NB4 (cell line): ENCODE results near the gene BICRAL.

Source experiments
- DNase-seq: peaks from one replicate; pipeline ENCODE4 v3.0.0; 2010; ENCODE audit warnings: low read depth
- H3K4me3 ChIP-seq: one replicate; pipeline ENCODE4 v1.5.1; 2011; ENCODE audit warnings: mild to moderate bottlenecking, low read depth, low read length, moderate library complexity
- MYC ChIP-seq: IDR thresholded peaks from 2 replicates; pipeline ENCODE4 v1.6.1; 2011; ENCODE audit warnings: low read depth, low read length
- POLR2A ChIP-seq: IDR thresholded peaks from 2 replicates; pipeline ENCODE4 v1.6.1; 2011; ENCODE audit warnings: mild to moderate bottlenecking; ENCODE audit not compliant: insufficient read length; ENCODE audit errors: extremely low read depth
- TF ChIP-seq, protein P1 (sequence below): IDR thresholded peaks from 2 replicates; pipeline ENCODE4 v1.6.1; 2011; ENCODE audit warnings: low read depth, low read length
- TF ChIP-seq, protein P2 (sequence below): IDR thresholded peaks from one replicate; pipeline ENCODE4 v1.5.1; 2012; ENCODE audit warnings: low read depth, low read length

Gene BICRAL

DNA sequence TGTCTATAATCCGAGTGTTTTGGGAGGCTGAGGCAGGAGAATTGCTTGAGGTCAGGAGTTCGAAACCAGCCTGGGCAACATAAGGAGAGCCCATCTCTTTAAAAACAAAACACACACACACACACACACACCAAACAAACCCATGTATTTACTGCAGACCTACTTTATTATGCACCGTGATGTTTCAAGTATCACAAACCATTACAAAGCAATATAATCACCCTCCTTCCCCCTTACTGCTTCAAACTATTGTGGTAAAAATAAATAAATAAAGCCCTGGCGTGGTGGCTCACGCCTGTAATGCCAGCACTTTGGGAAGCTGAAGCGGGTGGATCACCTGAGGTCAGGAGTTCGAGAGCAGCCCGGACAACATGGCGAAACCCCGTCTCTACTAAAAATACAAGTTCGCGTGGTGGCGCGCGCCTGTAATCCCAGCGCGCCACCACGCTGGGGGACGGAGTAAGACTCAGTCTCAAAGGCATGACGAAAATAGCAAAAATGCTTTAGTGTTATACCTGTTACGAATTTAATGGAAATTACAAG, 37.4 kb upstream of the BICRAL start:
- TF ChIP-seq, protein P1, sequence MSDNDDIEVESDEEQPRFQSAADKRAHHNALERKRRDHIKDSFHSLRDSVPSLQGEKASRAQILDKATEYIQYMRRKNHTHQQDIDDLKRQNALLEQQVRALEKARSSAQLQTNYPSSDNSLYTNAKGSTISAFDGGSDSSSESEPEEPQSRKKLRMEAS: no peak
- TF ChIP-seq MYC: no peak
- TF ChIP-seq, protein P2, sequence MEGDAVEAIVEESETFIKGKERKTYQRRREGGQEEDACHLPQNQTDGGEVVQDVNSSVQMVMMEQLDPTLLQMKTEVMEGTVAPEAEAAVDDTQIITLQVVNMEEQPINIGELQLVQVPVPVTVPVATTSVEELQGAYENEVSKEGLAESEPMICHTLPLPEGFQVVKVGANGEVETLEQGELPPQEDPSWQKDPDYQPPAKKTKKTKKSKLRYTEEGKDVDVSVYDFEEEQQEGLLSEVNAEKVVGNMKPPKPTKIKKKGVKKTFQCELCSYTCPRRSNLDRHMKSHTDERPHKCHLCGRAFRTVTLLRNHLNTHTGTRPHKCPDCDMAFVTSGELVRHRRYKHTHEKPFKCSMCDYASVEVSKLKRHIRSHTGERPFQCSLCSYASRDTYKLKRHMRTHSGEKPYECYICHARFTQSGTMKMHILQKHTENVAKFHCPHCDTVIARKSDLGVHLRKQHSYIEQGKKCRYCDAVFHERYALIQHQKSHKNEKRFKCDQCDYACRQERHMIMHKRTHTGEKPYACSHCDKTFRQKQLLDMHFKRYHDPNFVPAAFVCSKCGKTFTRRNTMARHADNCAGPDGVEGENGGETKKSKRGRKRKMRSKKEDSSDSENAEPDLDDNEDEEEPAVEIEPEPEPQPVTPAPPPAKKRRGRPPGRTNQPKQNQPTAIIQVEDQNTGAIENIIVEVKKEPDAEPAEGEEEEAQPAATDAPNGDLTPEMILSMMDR: no peak

DNA sequence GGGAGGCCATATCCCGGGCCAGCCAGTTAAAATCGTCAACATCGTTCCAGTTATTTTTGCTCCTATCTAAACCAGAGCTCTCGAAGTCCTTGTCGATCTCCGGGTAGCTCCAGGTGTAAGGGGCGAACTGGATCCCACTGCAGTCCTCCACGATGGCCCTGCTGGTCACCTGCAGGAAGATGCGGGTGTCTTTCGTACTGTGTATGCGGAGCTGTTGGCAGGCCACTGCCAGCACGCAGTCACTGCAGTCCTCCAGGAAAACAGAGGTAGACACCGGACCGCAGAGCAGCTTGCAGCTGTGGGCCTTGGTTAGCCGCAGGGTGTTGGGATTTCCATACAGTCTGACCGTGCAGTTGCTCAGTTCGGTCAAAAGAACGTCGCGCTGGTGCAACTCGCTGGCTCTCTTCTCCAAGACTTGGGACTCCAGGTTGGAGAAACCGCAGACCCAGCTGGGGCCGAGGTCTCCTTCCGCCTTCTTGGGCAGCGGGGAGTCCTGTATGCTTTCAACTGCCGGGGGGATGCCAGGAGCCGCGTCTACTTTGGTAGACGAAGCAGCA, 36.7 kb upstream of the BICRAL start:
- H3K4me3 ChIP-seq: peak overlapping the region; percentile 99
- TF ChIP-seq, protein P1: no peak
- TF ChIP-seq POLR2A: no peak
- TF ChIP-seq, protein P2: no peak
- TF ChIP-seq MYC: no peak
- peak; percentile 83 for DNase-seq

More for the DNA sequence above, 37.4 kb upstream of the BICRAL start:
- peak overlapping the region; percentile 99 for H3K4me3 ChIP-seq
- DNase-seq: no peak

DNA sequence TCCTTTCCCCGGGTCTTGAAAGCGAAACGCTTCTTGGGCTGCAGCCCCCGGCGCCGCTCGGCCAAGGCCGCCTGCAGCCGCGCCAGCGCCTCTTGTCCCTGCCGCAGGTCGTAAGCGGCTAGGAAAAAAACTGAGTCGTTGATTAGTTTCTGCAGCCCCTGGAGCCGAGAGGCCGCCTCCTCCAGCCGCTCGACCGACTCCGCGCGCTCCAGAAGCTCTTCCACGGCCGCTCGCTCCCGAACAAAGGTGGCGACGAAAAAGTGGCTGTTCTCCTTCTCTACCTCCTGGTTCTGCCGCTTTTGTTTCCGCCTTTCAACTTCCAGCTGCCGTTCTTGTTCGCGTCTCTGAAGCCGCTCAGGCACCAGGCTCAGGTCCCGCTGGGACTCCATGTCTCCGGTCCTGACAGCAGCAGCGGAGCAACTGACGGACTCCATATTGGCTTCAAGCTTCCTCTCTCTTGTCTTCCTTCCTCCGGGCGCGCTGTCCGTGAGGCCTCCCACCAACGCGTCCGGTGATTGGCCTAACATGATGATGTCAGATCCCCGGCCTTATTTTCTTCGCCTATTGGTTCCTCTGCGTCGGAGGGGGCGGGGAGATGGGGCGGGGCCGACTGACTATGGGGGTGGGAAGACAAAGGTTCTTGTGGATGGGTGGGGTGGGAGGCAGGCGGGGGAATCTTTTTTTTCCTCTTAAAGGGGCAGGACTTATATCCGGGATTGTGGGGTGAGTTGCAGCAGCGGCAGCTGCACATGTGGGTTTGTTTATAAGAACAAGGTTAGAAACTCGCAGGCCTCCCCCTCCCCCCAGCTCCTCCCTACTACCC, 36.0 kb upstream of the BICRAL start, which contains the start of gene TBCC:
Gene TBCC (minus strand): TSS at position 464 of the 823 bp plus-strand sequence. CDS start 30 bp downstream, at position 434.
- peak within 1 kb of the TSS; percentile 99 for H3K4me3 ChIP-seq
- DNase-seq: peak; percentile 99
- TF ChIP-seq, protein P1: peak; percentile 64
- TF ChIP-seq MYC: no peak
- TF ChIP-seq POLR2A: peak; percentile 91

DNA sequence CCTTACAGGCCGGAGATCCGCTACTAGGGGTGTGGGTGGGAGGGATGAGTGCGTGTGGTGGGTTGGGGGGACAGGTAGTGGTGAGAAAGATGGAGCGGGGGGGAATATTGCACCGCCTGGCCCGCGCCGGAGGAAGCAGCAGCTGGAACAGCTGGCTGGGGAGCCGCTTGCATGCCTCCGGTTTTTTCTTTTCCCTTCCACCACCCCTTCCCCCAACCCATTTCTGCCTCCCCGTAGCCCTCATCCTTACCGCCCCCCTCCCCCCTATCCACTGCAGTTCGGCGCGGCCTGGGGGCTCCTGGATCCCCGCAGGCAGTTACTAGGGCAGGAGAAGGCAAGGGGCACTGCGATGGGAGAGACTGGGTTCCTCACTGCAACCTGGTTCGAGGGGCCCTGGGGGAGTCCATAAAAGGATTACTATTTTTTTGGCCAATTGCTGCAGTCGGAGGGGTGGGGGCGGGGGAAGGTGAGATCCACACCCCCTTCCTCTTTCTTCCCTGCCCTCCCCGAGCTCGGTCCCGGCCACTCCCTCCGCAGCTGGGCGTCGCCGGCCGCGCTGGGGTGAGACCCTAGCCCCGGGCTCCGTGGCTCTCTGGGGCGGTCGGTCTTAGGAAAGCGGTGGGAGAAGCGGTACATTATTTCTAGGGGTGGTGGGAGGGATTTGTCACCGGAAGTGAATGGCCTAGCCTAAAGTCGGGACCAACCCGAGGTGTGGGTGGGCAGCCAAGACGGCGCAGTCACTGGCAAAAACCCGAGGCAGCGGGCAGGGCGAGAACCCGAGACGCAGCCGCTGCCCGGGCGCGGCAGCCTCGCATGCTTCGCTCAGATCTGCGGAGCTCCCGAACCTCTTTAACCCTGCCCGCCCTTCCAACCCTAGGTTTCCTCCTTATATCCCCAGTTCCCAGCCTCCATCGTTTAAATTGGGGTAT, 35.1 kb upstream of the BICRAL start:
- peak; percentile 63 for TF ChIP-seq MYC
- TF ChIP-seq, protein P1: peak; percentile 52
- peak; percentile 56 for TF ChIP-seq POLR2A
- TF ChIP-seq, protein P2: no peak
- H3K4me3 ChIP-seq: peak overlapping the region; percentile 67
- DNase-seq: peak; percentile 98

DNA sequence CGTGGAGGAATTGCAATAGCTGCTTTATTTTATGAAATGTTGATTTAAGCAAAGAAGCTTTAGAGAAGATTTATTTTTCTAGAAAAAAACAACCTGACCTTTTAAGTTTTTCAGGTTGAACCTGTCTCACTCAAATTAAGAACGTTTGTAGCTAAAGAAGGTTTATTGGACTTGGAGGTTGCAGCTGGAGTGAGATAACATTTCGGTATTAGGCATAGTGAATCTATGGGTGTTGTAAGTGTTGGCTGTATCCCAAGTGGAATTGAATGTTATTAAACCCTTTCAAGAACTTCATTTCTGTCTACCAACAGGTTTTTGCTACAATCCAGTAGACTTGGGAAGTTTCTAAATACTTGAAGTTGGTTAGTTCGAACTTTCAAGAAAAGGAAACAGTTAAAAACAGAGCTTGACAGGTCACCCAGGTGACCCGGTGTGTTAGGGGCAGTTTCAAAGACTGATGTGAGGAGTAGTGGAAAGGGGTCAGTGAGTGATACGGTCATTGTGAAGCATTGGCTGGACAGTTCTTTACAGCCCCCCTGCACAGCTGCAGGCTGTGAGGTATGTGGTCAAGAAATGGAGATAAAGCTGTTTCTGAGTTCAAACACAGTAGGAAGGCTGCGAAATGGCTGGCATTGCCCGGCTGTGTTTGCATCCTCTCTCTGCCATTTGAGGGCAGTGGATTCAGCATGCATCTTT, 33.5 kb upstream of the BICRAL start:
- DNase-seq: no peak
- H3K4me3 ChIP-seq: no peak overlapping the region
- TF ChIP-seq, protein P1: no peak
- TF ChIP-seq POLR2A: no peak
- TF ChIP-seq MYC: no peak
- TF ChIP-seq, protein P2: no peak
